HG02610 (cell line): ENCODE measurements around the gene VAV3.
A peak's percentile ranks its signal among the peaks of the same experiment; 100 is the strongest.
"Not testable (repeated sequence)": the region's sequence is repeated elsewhere in the genome, so short reads cannot be mapped to it uniquely, and the experiment has no call there.

Experiments used
- ATAC-seq: cut with Tn5 transposase; IDR thresholded peaks from one replicate; pipeline ENCODE4 v1.9.1; 2021; ENCODE audit warnings: mild to moderate bottlenecking, moderate library complexity; ENCODE audit not compliant: unreplicated experiment

VAV3 gene

GRCh38 chr1:107762751-107763390 lies 202.1 kb downstream of the VAV3 start:
- ATAC-seq, result no peak

- ATAC-seq, result no peak
These were observed 204.9 kb downstream of the VAV3 start for GRCh38 chr1:107760065-107760464.

GRCh38 chr1:107750364-107750959 lies 214.5 kb downstream of the VAV3 start:
- ATAC-seq, result peak; percentile 56

- ATAC-seq, result no peak
These were observed 216.4 kb downstream of the VAV3 start for GRCh38 chr1:107748531-107748930.

- no peak for ATAC-seq
These were observed 223.7 kb downstream of the VAV3 start for GRCh38 chr1:107741242-107741641.

- ATAC-seq, result no peak
These were observed 224.4 kb downstream of the VAV3 start for GRCh38 chr1:107740579-107740978.

- ATAC-seq, result no peak
These were observed 225.3 kb downstream of the VAV3 start for GRCh38 chr1:107739651-107740050.

- no peak for ATAC-seq
These were observed 225.8 kb downstream of the VAV3 start for GRCh38 chr1:107739201-107739600.

GRCh38 chr1:107733401-107733800 lies 231.6 kb downstream of the VAV3 start:
- not testable (repeated sequence) for ATAC-seq

- no peak for ATAC-seq
These were observed 237.1 kb downstream of the VAV3 start for GRCh38 chr1:107727866-107728265.

GRCh38 chr1:107726860-107727259 lies 238.1 kb downstream of the VAV3 start:
- ATAC-seq, result no peak

- ATAC-seq, result no peak
These were observed 240.3 kb downstream of the VAV3 start for GRCh38 chr1:107724648-107725047.

GRCh38 chr1:107720210-107720609 lies 244.8 kb downstream of the VAV3 start:
- ATAC-seq, result not testable (repeated sequence)

GRCh38 chr1:107710005-107710404 lies 255.0 kb downstream of the VAV3 start:
- no peak for ATAC-seq

GRCh38 chr1:107707111-107707510 lies 257.9 kb downstream of the VAV3 start:
- ATAC-seq, result no peak

- no peak for ATAC-seq
These were observed 258.8 kb downstream of the VAV3 start for GRCh38 chr1:107706182-107706581.

- no peak for ATAC-seq
These were observed 260.1 kb downstream of the VAV3 start for GRCh38 chr1:107704911-107705310.

- ATAC-seq, result no peak
These were observed 261.9 kb downstream of the VAV3 start for GRCh38 chr1:107702946-107703571.

GRCh38 chr1:107700651-107701050 lies 264.3 kb downstream of the VAV3 start:
- ATAC-seq, result not testable (repeated sequence)

GRCh38 chr1:107698161-107698560 lies 266.8 kb downstream of the VAV3 start:
- no peak for ATAC-seq

GRCh38 chr1:107695341-107695740 lies 269.6 kb downstream of the VAV3 start:
- ATAC-seq, result no peak

- ATAC-seq, result no peak
These were observed 272.2 kb downstream of the VAV3 start for GRCh38 chr1:107692580-107693345.
